Stomach smooth muscle (tissue), 2 donors: ENCODE measurements around the gene PLCL2.

Experiments
- H3K27ac ChIP-seq: one replicate; pipeline ENCODE4 v1.7.0; 2013; ENCODE audit warnings: mild to moderate bottlenecking, low read length, inconsistent platforms
- H3K27me3 ChIP-seq, 2 donors: one replicate each; pipeline ENCODE4 v1.7.0; 2013; ENCODE audit warnings: low read length in 2 of 2; ENCODE audit not compliant: insufficient read depth in 2 of 2, control insufficient read depth in 1 of 2
- H3K36me3 ChIP-seq, 2 donors: one replicate each; pipeline ENCODE4 v1.7.0; 2013; ENCODE audit warnings: low read length in 2 of 2; ENCODE audit not compliant: control insufficient read depth in 2 of 2, insufficient read depth in 2 of 2
- H3K4me1 ChIP-seq: one replicate; pipeline ENCODE4 v1.7.0; 2013; ENCODE audit warnings: low read length; ENCODE audit not compliant: control insufficient read depth, insufficient read depth
- H3K4me3 ChIP-seq, 2 donors: one replicate each; pipeline ENCODE4 v1.7.0; 2013; ENCODE audit warnings: low read length in 2 of 2
- H3K9ac ChIP-seq, 2 donors: one replicate each; pipeline ENCODE4 v1.7.0; 2013; ENCODE audit warnings: low read length in 2 of 2, mild to moderate bottlenecking in 1 of 2
- H3K9me3 ChIP-seq, 2 donors: one replicate each; pipeline ENCODE4 v1.7.0; 2013; ENCODE audit warnings: low read length in 2 of 2; ENCODE audit not compliant: control insufficient read depth in 2 of 2
- donor health status: healthy.
- donor health status: Pancreatic carcinoma.

The PLCL2 gene

GRCh38 chr3:17061005-17061404 is 176.2 kb downstream of the PLCL2 start:
- no peaks in the 10 kb centered on the region for H3K36me3 ChIP-seq
- H3K27ac ChIP-seq, result no peak overlapping the region
- no peak overlapping the region for H3K4me3 ChIP-seq
- no peaks in the 10 kb centered on the region for H3K9me3 ChIP-seq
- H3K4me1 ChIP-seq, result no peaks in the 10 kb centered on the region
- no peaks in the 10 kb centered on the region for H3K27me3 ChIP-seq
- no peak overlapping the region for H3K9ac ChIP-seq

GRCh38 chr3:17062736-17063135 is 178.0 kb downstream of the PLCL2 start:
- no peaks in the 10 kb centered on the region for H3K36me3 ChIP-seq
- H3K27ac ChIP-seq, result no peak overlapping the region
- no peak overlapping the region for H3K4me3 ChIP-seq
- H3K9ac ChIP-seq, result no peak overlapping the region
- no peaks in the 10 kb centered on the region for H3K9me3 ChIP-seq
- no peaks in the 10 kb centered on the region for H3K27me3 ChIP-seq
- no peaks in the 10 kb centered on the region for H3K4me1 ChIP-seq

GRCh38 chr3:17063596-17063995 is 178.8 kb downstream of the PLCL2 start:
- no peak overlapping the region for H3K27ac ChIP-seq
- no peaks in the 10 kb centered on the region for H3K9me3 ChIP-seq
- H3K4me1 ChIP-seq, result no peaks in the 10 kb centered on the region
- no peak overlapping the region for H3K9ac ChIP-seq
- no peak overlapping the region for H3K4me3 ChIP-seq
- no peaks in the 10 kb centered on the region for H3K27me3 ChIP-seq
- no peaks in the 10 kb centered on the region for H3K36me3 ChIP-seq

GRCh38 chr3:17065315-17065714 is 180.6 kb downstream of the PLCL2 start:
- no peaks in the 10 kb centered on the region for H3K9me3 ChIP-seq
- H3K27ac ChIP-seq, result no peak overlapping the region
- H3K27me3 ChIP-seq, result no peaks in the 10 kb centered on the region
- H3K4me1 ChIP-seq, result no peaks in the 10 kb centered on the region
- H3K4me3 ChIP-seq, result no peak overlapping the region
- H3K9ac ChIP-seq, result no peak overlapping the region
- peaks cover 0 to 2% of the 10 kb centered on the region in 2 donors for H3K36me3 ChIP-seq

GRCh38 chr3:17065881-17066280 is 181.1 kb downstream of the PLCL2 start:
- no peak overlapping the region for H3K4me3 ChIP-seq
- H3K27me3 ChIP-seq, result no peaks in the 10 kb centered on the region
- no peak overlapping the region for H3K9ac ChIP-seq
- H3K4me1 ChIP-seq, result no peaks in the 10 kb centered on the region
- H3K9me3 ChIP-seq, result no peaks in the 10 kb centered on the region
- no peak overlapping the region for H3K27ac ChIP-seq
- peaks cover 0 to 2% of the 10 kb centered on the region in 2 donors for H3K36me3 ChIP-seq

- Histone ChIP-seq H3K4me1 (no peaks in the 10 kb centered on the region), H3K27me3 (no peaks in the 10 kb centered on the region), H3K9me3 (no peaks in the 10 kb centered on the region), H3K9ac (no peak overlapping the region), H3K27ac (no peak overlapping the region), H3K36me3 (peaks cover 0 to 2% of the 10 kb centered on the region in 2 donors), H3K4me3 (no peak overlapping the region)
Measured at GRCh38 chr3:17069754-17070153, 185.0 kb downstream of the PLCL2 start.

GRCh38 chr3:17070161-17070959 is 185.6 kb downstream of the PLCL2 start:
- peaks cover 0 to 2% of the 10 kb centered on the region in 2 donors for H3K36me3 ChIP-seq
- no peak overlapping the region for H3K9ac ChIP-seq
- H3K4me3 ChIP-seq, result no peak overlapping the region
- H3K27me3 ChIP-seq, result no peaks in the 10 kb centered on the region
- no peaks in the 10 kb centered on the region for H3K4me1 ChIP-seq
- H3K27ac ChIP-seq, result no peak overlapping the region
- no peaks in the 10 kb centered on the region for H3K9me3 ChIP-seq

- Histone ChIP-seq H3K27ac (no peak overlapping the region), H3K4me1 (no peaks in the 10 kb centered on the region), H3K9me3 (no peaks in the 10 kb centered on the region), H3K4me3 (no peak overlapping the region), H3K27me3 (no peaks in the 10 kb centered on the region), H3K36me3 (no peaks in the 10 kb centered on the region), H3K9ac (no peak overlapping the region)
Measured at GRCh38 chr3:17074559-17074958, 189.8 kb downstream of the PLCL2 start.

GRCh38 chr3:17075358-17075757 is 190.6 kb downstream of the PLCL2 start:
- no peaks in the 10 kb centered on the region for H3K4me1 ChIP-seq
- H3K27me3 ChIP-seq, result no peaks in the 10 kb centered on the region
- H3K27ac ChIP-seq, result no peak overlapping the region
- H3K9me3 ChIP-seq, result no peaks in the 10 kb centered on the region
- no peak overlapping the region for H3K4me3 ChIP-seq
- no peaks in the 10 kb centered on the region for H3K36me3 ChIP-seq
- H3K9ac ChIP-seq, result no peak overlapping the region

GRCh38 chr3:17075907-17076306 is 191.2 kb downstream of the PLCL2 start:
- Histone ChIP-seq H3K27ac (no peak overlapping the region), H3K36me3 (peaks cover 0 to 3% of the 10 kb centered on the region in 2 donors)

GRCh38 chr3:17076940-17077605 is 192.3 kb downstream of the PLCL2 start:
- H3K27ac ChIP-seq, result no peak overlapping the region
- H3K4me1 ChIP-seq, result no peaks in the 10 kb centered on the region
- peaks cover 0 to 6% of the 10 kb centered on the region in 2 donors for H3K36me3 ChIP-seq
- H3K27me3 ChIP-seq, result no peaks in the 10 kb centered on the region
- no peak overlapping the region for H3K9ac ChIP-seq
- H3K4me3 ChIP-seq, result no peak overlapping the region
- no peaks in the 10 kb centered on the region for H3K9me3 ChIP-seq

More at GRCh38 chr3:17075907-17076306, 191.2 kb downstream of the PLCL2 start:
- H3K9me3 ChIP-seq, result no peaks in the 10 kb centered on the region
- no peaks in the 10 kb centered on the region for H3K4me1 ChIP-seq
- H3K4me3 ChIP-seq, result no peak overlapping the region
- no peaks in the 10 kb centered on the region for H3K27me3 ChIP-seq
- H3K9ac ChIP-seq, result no peak overlapping the region
